ENCODE data around the gene AKR1C4.
"Not testable (repeated sequence)": the region's sequence is repeated elsewhere in the genome, so short reads cannot be mapped to it uniquely, and the experiment has no call there.

DNA sequence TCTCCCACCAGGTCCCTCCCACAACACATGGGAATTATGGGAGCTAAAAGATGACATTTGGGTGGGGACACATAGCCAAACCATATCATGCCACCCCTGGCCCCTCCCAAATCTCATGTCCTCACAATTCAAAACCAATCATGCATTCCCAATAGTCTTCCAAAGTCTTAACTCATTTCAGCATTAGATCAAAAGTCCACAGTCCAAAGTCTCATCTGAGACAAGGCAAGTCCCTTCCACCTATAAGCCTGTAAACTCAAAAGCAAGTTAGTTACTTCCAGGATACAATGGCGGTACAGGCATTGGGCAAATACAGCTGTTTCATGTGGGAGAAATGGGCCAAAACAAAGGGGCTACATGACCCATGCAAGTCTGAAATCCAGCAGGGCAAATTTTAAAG lies 13.1 kb downstream of the AKR1C4 start:
- TF ChIP-seq, protein P1, sequence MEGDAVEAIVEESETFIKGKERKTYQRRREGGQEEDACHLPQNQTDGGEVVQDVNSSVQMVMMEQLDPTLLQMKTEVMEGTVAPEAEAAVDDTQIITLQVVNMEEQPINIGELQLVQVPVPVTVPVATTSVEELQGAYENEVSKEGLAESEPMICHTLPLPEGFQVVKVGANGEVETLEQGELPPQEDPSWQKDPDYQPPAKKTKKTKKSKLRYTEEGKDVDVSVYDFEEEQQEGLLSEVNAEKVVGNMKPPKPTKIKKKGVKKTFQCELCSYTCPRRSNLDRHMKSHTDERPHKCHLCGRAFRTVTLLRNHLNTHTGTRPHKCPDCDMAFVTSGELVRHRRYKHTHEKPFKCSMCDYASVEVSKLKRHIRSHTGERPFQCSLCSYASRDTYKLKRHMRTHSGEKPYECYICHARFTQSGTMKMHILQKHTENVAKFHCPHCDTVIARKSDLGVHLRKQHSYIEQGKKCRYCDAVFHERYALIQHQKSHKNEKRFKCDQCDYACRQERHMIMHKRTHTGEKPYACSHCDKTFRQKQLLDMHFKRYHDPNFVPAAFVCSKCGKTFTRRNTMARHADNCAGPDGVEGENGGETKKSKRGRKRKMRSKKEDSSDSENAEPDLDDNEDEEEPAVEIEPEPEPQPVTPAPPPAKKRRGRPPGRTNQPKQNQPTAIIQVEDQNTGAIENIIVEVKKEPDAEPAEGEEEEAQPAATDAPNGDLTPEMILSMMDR (conservative IDR thresholded peaks at IDR 0.05; ENCODE audit: low read depth, low read length), result not testable (repeated sequence)
- TF ChIP-seq EZH2phosphoT487 (IDR thresholded peaks at IDR 0.05; ENCODE audit: borderline replicate concordance, low read length); EZH2 (IDR thresholded peaks at IDR 0.05; ENCODE audit: low read length, unreplicated experiment): not testable (repeated sequence)
